Kasumi-1 (cell line): Measurements from ENCODE around the gene SCARB1.
"Not testable (repeated sequence)": the region's sequence is repeated elsewhere in the genome, so short reads cannot be mapped to it uniquely, and the experiment has no call there.

Experiments
- DNase-seq, 2 experiments: peaks; one replicate each; lab custom pipeline; 2025; lab: John Stamatoyannopoulos, UW

The SCARB1 gene, protein sequence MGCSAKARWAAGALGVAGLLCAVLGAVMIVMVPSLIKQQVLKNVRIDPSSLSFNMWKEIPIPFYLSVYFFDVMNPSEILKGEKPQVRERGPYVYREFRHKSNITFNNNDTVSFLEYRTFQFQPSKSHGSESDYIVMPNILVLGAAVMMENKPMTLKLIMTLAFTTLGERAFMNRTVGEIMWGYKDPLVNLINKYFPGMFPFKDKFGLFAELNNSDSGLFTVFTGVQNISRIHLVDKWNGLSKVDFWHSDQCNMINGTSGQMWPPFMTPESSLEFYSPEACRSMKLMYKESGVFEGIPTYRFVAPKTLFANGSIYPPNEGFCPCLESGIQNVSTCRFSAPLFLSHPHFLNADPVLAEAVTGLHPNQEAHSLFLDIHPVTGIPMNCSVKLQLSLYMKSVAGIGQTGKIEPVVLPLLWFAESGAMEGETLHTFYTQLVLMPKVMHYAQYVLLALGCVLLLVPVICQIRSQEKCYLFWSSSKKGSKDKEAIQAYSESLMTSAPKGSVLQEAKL

DNA sequence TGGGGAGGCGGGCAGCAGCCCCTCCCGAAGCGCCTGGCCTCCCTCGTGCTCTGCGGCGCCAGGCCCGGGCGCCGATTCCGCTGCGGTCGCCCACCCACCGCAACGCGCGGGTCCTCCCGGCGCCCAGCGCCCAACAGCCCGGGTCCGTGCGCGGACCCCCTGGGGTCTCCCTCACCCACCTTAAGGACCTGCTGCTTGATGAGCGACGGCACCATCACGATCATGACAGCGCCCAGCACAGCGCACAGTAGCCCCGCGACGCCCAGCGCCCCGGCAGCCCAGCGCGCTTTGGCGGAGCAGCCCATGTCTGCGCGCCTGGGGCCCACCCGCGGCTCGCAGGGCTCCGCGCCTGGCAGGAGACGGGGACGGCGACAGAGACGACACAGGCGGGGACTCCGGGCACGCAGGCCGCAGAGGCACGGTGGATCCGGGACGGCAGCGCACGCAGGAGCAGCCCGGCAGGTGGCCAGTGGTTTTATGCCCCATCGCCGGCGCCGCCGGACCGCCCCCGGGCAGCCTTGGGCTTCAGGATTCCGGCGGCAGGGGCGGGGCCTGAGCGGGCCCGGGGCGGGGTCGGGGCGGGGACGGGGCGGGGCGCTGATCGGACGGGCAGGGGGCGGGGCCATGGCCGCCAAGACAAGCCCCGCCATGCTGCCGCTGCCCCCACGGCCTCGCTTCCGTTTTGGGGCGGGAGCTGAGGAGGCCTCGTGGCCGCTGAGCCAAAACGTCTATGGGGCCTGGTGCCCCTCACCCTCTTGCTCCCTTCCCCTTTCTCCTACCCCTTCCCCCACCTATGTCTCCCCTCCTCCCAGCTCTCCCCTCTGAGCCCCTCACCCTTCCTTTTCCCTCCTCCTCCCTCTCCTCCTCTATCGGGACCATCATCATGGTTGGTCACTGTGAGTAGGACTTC, at the start of gene SCARB1:
Gene SCARB1, minus strand, starts transcription at position 449 of the 910 bp plus-strand sequence. Its CDS starts 144 bp downstream, at position 305.
- peak; percentile 69 to 73 for DNase-seq

DNA sequence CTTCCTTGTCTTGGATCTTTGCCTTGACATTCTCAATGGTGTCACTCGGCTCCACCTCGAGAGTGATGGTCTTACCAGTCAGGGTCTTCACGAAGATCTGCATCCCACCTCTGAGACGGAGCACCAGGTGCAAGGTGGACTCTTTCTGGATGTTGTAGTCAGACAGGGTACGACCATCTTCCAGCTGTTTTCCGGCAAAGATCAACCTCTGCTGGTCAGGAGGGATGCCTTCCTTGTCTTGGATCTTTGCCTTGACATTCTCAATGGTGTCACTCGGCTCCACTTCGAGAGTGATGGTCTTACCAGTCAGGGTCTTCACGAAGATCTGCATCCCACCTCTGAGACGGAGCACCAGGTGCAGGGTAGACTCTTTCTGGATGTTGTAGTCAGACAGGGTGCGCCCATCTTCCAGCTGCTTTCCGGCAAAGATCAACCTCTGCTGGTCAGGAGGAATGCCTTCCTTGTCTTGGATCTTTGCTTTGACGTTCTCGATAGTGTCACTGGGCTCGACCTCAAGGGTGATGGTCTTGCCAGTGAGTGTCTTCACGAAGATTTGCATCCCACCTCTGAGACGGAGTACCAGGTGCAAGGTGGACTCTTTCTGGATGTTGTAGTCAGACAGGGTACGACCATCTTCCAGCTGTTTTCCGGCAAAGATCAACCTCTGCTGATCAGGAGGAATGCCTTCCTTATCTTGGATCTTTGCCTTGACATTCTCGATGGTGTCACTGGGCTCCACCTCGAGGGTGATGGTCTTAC, 49.0 kb upstream of the SCARB1 start:
- not testable (repeated sequence) for DNase-seq

DNA sequence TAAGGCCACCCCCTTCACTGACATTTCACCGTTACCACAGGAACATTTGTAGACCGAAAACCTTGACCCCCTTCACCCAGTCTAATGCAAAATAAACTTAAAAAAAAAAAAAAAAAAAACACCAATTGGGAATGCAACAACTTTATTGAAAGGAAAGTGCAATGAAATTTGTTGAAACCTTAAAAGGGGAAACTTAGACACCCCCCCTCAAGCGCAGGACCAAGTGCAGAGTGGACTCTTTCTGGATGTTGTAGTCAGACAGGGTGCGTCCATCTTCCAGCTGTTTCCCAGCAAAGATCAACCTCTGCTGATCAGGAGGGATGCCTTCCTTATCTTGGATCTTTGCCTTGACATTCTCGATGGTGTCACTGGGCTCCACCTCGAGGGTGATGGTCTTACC, 47.9 kb upstream of the SCARB1 start:
- DNase-seq, result not testable (repeated sequence)

DNA sequence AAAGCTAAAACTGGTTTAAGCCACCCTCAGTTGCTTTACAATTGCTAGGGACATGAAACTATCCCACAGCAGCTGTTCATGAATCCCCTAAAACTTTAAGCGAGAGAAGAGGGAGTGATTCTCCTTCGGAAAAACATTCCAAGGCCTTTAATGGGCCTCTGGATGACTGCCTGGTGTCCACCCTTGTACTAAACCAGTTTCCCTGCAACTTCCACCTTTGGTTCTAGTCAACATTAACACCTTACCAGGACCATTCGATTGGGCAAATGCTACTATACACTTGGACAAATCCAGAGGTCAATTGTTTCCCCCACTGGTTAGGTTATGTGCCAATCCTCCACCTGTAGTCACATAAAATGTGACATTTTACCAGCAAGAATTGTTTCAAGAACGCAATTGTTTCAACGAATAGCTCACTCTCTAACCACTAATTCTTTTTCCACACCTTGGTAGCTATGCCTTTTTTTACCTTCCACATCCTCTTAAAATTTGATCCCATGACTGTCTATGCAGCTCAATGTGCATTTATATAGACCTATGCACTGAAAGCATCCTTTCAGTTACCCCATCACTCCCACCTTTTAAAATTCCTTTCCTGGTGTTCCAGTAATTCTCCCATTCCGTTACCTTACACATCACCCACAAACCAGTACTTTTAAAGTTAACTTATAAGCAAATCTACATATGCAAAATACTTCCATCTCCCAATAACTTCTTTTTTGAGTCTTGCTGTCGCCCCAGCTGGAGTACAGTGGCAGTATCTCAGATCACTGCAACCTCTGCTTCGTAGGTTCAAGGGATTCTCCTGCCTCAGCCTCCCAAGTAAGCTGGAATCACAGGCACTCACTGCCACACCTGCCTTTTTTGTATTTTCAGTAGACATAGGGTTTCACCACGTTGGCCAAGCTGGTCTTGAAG, 47.2 kb upstream of the SCARB1 start:
- DNase-seq, result no peak

DNA sequence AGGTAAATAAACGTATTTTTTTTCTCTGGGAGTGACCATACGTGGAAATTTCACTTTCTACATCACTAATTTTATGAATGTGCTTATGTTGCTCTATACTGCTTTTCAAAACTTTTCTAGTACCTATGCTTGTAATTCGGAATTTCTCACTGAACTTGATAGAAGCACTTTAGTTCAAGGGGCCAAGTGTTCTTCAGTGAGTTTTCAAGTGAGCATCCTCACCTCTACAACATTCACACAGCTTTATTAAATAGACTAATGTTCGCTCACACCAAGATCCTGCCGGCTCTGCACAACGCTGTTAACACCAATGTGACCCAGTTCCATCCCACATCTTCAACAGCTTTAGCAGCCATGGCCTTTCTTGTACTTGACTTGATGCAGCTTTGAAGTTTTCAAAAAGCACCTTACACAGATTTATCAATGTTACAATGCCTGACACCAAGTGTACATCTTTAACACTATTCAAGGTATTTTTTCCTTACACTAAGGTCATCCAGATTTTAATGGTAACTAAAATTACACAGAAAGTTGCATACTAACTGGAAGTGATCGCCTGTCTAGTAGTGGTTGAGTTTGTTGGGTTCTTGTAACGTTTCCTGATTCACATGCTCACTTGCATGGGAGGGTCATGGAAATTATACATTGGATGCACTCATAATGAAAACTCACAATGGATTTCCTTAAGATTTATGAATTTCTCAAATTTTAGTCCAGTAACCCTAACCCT, 46.3 kb upstream of the SCARB1 start:
- no peak for DNase-seq

DNA sequence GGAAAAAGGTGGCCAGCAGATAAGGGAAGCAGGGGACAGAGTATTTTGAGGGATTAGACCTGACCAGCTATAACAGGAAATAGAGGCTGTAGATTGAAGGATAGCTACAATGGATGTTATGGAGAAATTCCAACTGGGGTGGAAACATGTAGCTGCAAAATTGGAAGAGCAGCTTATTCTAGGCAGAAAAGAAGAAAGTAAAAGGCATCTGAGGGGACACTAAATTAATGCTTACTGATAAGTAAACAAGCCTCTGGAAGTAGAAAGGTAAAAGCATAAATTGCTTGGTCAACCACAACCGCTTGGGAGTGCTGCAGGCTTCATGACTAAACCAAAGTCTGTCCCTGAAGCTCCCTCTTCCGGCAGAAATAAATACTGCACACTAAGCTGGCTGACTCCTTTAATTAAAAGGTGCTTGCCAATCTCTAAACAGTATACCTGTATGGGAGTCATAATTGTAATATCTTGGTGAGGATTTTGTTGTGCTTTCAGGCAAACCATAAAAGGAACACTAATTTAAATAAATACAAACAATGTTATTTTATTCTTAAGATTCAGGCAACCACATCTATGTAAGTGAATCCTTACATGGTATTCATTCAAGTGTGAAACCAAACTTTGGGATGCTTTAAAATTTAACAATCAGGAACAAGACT, 43.1 kb upstream of the SCARB1 start:
- DNase-seq, result no peak

DNA sequence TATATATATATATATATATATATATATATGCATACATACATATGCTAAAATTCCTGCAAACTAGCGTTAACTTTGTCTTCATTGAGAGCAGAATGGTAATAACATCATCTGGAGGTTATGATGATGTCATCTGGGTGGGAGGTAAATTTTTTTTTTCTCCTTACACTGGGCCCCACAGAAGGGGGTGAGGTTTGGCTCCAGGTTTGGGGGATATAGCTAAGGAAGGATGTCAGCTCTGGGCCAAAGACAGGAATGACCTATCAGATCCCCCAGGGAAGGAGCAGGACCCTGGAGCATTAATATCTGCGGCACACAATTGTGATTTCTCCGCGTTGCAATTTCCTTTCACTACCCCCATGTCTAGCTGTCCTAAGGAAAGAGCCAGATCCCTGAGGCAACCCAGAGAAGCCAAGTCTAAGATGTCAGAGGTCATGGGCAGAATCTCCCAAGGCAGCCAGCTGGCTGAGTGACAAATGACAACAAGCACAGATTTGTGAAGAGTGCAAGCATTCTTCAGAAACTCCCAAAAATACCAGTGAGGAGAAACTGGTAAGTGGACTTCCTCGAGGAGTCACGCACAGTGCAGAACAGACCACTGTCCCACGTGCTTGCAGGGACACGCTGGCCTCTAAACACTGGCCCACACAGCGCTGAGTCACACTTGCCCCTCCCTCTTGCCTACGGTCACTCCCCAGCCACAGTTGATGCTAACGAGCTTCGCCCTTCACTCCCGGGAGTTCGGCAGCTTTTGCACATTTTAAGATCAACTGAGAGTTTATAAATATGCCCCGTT, 40.8 kb upstream of the SCARB1 start:
- DNase-seq, result no peak

DNA sequence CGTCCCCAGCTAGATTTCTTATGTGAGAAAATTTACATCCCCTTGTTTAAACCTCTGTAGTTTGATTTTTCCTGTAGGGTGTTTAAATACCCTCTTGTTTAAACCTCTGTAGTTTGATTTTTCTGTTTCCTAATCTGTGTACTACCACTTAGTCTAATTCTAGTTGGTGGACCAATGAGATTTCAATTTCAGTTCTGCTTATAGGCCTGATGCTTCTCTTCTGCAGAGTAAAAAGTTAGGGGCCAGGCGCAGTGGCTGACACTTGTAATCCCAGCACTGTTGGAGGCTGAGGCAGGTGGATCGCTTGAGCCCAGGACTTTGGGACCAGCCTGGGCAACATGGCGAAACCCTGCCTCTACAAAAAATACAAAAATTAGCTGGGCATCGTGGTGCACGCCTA, 39.3 kb upstream of the SCARB1 start:
- DNase-seq, result no peak

DNA sequence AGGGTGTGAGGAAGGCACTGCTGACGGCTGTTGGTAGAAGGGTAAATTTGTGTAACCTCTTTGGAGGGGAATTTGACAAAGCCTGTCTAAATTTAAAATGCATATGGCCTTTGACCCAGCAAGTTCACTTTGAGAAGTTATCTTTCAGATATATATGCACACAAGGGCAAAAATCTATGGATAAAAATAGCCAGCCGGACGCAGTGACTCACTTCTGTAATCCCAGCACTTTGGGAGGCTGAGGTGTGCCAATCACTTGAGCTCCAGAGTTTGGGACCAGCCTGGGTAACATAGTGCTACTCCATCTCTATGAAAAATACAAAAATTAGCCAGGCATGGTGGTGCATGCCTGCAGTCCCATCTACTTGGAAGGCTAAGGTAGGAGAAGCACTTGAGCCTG, 37.3 kb upstream of the SCARB1 start:
- DNase-seq, result no peak

DNA sequence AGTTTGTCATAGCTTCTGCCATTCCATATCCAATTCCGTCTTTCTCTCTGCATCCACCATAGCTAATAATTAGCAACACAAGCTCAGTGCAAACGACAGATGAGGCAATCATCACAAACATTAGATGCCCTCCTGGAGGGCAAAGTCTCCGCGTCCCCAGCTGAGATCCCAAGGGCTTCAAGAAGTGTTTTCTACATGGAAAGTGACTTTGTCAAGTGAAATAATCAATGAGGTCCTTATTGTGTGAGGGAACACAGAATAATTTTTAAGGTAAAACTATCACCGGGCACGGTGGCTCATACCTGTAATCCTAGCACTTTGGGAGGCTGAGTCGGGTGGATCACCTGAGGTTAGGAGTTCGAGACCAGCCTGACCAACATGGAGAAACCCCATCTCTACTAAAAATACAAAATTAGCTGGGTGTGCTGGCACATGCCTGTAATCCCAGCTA, 36.7 kb upstream of the SCARB1 start:
- DNase-seq, result not testable (repeated sequence)

DNA sequence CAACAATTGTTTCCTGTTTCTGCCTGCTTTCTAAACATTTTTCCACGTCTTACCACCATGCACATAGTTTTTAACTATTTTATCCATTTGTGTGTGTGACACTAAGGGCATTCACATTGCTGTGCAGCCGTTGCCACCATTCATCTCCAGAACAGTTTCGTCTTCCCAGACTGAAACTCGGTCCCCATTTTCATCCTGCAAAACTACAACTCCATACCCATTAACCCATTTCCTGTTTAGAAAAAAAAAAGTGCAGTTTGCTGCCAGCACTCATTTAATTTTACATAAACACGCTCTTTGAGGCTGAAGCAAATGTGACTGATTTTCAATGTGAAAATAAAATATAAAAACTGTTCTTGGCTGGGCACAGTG, 35.2 kb upstream of the SCARB1 start:
- no peak for DNase-seq

DNA sequence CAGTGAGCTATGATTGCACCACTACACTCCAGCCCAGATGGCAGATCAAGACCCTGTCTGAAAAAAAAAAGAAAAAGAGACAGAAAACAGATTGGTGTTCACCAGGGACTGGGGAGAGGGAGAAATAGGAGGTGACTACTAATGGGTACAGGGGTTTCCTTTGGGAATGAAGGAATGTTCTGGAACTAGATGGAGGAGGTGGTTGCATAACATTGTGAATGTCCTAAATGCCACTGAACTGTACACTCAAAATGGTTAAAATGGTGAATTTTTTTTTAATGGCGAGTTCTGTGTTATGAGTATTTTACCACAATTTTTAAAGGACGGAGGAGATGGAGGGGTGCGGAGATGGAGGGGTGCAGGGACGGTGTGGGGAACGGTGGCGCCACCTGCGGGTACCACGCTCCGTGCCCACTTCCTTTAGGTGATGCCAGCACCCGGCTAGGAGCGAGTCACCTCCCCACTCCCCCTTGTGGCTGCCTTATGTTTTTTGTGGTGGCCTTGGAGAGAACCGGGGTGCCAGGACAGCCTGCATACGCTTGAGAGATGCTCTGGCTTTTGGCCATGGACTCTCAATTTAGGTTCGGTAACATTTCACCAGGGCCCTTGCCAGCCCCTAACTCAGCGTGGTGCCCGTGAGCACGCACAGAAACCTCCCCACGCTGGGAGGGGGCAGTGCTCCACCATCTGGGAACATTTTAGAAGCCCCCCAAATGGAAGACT, 34.7 kb upstream of the SCARB1 start:
- DNase-seq, result peak; percentile 67 to 69

DNA sequence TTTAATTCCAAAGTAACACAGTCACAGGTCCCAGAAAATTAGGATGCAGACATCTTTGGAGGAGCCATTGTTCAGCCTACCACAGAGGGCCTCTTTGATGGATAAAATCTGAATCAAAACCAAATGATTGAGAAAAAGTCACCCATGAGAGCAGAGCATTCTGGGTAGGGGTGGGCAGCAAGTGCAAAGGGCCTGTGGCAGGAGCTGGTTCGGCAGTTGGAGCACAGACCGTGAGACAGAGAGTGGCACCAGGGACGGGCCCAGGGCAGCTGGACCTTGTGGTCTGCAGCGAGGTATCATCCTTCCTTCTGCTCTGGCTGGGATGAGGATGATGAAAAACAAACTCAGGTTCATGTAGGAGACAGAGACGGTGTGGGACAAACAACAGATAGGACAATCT, 32.8 kb upstream of the SCARB1 start:
- DNase-seq, result no peak

DNA sequence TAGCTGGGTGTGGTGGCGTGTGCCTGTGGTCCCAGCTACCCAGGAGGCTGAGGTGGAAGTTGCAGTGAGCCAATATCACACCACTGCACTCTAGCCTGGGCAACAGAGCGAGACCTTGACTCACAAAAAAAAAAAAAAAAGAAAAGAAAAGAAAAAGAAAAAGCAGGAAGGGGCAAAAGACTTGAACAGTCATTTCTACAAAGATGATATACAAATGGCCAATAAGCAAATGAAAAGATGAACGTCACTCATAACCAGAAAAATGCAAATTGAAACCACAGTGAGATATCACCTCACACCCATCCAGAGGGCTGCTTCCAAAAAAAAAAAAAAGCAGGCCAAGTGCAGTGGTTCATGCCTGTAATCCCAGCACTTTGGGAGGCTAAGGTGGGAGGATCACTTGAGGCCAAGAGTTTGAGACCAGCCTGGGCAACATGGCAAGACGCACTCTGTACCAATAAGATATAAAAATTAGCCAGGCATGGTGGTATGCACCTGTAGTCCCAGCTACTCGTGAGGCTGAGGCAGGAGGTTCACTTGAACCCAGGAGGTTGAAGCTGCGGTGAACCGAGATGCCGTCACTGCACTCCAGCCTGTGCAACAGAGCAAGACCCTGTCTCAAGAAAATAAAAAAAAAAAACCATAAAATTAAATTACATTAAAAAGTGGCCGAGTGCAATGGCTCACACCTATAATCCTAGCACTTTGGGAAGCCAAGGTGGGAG, 30.3 kb upstream of the SCARB1 start:
- no peak for DNase-seq

DNA sequence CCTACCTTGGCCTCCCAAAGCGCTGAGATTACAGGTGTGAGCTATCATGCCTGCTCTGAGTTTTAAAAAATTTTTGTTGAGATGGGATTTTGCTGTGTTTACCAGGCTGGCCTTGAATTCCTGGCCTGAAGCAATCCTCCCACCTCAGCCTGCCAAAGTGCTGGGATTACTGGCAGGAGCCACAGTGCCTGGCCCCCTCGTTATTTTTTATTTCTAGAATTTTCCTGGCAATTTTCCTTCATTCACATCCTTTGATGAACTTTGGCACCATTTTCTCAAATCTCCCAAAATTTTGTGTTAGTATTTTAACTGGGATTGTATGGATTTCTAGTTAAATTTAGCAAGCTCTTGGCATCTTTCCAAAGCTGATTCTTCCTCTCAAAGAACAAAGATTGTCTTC, 24.6 kb upstream of the SCARB1 start:
- DNase-seq, result no peak

DNA sequence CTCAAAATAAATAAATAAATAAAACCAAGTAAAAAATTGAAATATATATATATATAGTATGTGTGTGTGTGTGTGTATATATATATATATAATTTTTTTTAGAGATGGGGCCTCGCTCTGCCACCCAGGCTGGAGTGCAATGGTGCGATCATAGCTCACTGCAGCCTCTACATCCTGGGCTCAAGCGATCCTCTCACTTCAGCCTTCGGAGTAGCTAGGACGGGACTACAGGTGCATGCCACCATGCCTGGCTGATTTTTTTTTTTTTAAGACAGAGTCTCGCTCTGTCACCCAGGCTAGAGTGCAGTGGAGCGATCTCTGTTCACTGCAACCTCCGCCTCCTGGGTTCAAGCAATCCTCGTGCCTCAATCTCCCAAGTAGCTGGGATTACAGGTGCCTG, 24.1 kb upstream of the SCARB1 start:
- DNase-seq, result not testable (repeated sequence)
